ENCODE data around the gene ETV3.

GRCh38 chr1:157135646-157136045 lies 2.5 kb downstream of the ETV3 start:
- no peak for TF ChIP-seq CTCF (IDR thresholded peaks at IDR 0.05)
- no peak for TF ChIP-seq EP300 (IDR thresholded peaks at IDR 0.05; ENCODE audit: low read depth)
- no peak for TF ChIP-seq POLR2AphosphoS5 (IDR thresholded peaks at IDR 0.05)
